SK-N-SH (cell line): ENCODE data around the gene NOX5.

Experiments used
- FOXJ3 ChIP-seq: sonication (generic); formaldehyde crosslinking; IDR thresholded peaks from 2 replicates; pipeline ENCODE4 v1.5.1; 2020; ENCODE audit warnings: mild to moderate bottlenecking, missing genetic modification reagents
- POLR2AphosphoS5 ChIP-seq: IDR thresholded peaks from 2 replicates; pipeline ENCODE4 v1.6.1; 2012; ENCODE audit warnings: low read depth, low read length
- RXRA ChIP-seq: IDR thresholded peaks from 2 replicates; pipeline ENCODE4 v1.4.0; 2012; ENCODE audit warnings: low read depth, mild to moderate bottlenecking, borderline replicate concordance
- SIN3A ChIP-seq: IDR thresholded peaks from 2 replicates; pipeline ENCODE4 v1.6.1; 2012; ENCODE audit warnings: low read depth, mild to moderate bottlenecking, low read length, moderate library complexity, borderline replicate concordance
- USF1 ChIP-seq: IDR thresholded peaks from 2 replicates; pipeline ENCODE4 v1.4.0; 2012; ENCODE audit warnings: low read depth, borderline replicate concordance
- TF ChIP-seq, protein P1 (sequence below): fragments of 200-600 bp; sonication (generic); IDR thresholded peaks from 2 replicates; pipeline ENCODE4 v1.6.1; 2017; ENCODE audit warnings: antibody characterized with exemption, mild to moderate bottlenecking, moderate library complexity
- TF ChIP-seq, protein P2 (sequence below): IDR thresholded peaks from 2 replicates; pipeline ENCODE4 v1.6.1; 2012; ENCODE audit warnings: mild to moderate bottlenecking, low read depth, low read length, moderate library complexity

DNA sequence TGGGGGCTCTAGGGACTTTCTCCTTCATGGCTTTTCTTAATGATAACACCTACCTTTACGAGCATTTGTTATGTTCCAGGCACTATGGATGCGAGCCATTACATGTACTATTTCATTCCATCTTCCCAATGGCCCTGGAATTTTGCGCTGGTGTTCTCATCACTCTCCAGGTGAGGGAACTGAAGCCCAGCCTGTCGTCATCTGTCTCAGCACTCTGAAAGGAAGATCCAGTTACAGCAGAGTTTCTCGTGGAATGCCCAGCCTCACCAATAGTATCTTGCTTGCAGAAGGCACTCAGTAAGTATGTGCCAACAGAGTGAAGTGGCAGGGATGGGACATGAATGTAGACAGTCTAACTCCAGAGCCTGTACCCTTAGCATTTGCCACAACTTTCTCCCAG lies 56.8 kb downstream of the NOX5 start:
- TF ChIP-seq POLR2AphosphoS5, result no peak
- TF ChIP-seq FOXJ3 (CRISPR knock-in tag), result no peak
- TF ChIP-seq, protein P1, sequence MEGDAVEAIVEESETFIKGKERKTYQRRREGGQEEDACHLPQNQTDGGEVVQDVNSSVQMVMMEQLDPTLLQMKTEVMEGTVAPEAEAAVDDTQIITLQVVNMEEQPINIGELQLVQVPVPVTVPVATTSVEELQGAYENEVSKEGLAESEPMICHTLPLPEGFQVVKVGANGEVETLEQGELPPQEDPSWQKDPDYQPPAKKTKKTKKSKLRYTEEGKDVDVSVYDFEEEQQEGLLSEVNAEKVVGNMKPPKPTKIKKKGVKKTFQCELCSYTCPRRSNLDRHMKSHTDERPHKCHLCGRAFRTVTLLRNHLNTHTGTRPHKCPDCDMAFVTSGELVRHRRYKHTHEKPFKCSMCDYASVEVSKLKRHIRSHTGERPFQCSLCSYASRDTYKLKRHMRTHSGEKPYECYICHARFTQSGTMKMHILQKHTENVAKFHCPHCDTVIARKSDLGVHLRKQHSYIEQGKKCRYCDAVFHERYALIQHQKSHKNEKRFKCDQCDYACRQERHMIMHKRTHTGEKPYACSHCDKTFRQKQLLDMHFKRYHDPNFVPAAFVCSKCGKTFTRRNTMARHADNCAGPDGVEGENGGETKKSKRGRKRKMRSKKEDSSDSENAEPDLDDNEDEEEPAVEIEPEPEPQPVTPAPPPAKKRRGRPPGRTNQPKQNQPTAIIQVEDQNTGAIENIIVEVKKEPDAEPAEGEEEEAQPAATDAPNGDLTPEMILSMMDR, result no peak
- TF ChIP-seq, protein P2, sequence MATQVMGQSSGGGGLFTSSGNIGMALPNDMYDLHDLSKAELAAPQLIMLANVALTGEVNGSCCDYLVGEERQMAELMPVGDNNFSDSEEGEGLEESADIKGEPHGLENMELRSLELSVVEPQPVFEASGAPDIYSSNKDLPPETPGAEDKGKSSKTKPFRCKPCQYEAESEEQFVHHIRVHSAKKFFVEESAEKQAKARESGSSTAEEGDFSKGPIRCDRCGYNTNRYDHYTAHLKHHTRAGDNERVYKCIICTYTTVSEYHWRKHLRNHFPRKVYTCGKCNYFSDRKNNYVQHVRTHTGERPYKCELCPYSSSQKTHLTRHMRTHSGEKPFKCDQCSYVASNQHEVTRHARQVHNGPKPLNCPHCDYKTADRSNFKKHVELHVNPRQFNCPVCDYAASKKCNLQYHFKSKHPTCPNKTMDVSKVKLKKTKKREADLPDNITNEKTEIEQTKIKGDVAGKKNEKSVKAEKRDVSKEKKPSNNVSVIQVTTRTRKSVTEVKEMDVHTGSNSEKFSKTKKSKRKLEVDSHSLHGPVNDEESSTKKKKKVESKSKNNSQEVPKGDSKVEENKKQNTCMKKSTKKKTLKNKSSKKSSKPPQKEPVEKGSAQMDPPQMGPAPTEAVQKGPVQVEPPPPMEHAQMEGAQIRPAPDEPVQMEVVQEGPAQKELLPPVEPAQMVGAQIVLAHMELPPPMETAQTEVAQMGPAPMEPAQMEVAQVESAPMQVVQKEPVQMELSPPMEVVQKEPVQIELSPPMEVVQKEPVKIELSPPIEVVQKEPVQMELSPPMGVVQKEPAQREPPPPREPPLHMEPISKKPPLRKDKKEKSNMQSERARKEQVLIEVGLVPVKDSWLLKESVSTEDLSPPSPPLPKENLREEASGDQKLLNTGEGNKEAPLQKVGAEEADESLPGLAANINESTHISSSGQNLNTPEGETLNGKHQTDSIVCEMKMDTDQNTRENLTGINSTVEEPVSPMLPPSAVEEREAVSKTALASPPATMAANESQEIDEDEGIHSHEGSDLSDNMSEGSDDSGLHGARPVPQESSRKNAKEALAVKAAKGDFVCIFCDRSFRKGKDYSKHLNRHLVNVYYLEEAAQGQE, result no peak
- TF ChIP-seq SIN3A, result no peak
- no peak for TF ChIP-seq RXRA
- TF ChIP-seq USF1, result no peak
